HG02885 (cell line): ENCODE results near the gene ACOT7.

ENCODE experiments used
- ATAC-seq: cut with Tn5 transposase; IDR thresholded peaks from one replicate; pipeline ENCODE4 v1.9.1; 2021; ENCODE audit warnings: mild to moderate bottlenecking; ENCODE audit not compliant: unreplicated experiment, poor library complexity

Gene ACOT7

DNA sequence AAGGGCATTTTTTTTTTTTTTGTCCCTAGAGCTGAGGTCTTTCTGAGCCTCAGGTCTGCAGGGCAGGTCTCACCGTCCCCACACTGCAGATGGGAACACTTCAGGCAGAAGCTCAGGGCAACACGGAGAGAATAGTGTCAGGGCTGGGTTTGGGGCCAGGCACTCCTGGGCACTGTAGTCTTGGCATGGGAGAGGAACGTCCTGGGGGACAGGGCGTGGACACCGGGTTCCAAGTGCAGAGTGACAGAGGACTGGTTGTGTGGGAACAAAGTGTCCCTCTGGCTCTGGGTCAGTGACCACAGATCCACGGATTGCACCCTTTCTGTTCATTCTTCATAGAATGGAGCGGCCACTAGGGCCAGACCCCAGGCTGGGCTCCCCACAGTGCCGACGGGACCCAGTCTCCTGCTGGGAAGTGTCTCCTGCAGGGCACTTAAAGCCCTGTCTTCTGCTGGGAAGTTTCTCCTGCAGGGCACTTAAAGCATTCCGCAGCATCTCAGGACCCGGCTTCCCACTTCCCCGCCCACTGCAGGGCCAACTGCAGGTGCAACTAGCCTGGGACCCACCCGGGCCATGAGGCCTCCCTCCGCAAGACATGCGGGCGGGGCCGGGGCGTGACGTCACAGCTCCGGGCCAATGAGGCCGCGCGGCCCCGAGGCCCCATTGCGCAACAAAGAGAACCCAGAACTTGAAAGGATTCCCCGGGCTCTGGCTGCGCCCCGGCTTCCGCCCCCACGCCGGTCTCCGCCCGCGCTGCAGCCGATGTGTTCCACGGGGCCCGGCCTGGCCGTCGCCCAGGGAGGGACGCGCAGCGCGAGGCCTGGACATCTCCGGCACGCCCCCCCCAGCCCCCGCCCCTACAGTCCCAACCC, 133.8 kb downstream of the ACOT7 start:
- ATAC-seq = peak; percentile 56

DNA sequence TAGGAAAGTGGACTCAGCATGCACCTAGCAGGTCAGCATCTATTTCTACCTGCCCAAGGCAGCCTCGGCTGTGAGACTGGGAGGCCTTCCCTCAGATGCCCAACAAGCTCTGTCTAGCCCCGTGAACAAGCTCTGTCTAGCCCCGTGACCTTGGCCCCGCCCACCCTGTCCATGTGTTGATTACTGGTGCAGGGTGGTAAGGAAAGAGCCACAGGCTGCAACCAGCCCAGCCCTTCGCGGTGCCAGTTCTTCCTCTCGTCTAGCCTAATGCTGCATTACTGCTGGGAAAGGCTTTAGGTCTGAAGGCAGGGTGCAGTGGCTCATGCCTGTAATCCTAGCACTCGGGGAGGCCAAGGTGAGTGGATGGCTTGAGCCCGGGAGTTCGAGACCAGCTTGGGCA, 134.9 kb downstream of the ACOT7 start:
- no peak for ATAC-seq

DNA sequence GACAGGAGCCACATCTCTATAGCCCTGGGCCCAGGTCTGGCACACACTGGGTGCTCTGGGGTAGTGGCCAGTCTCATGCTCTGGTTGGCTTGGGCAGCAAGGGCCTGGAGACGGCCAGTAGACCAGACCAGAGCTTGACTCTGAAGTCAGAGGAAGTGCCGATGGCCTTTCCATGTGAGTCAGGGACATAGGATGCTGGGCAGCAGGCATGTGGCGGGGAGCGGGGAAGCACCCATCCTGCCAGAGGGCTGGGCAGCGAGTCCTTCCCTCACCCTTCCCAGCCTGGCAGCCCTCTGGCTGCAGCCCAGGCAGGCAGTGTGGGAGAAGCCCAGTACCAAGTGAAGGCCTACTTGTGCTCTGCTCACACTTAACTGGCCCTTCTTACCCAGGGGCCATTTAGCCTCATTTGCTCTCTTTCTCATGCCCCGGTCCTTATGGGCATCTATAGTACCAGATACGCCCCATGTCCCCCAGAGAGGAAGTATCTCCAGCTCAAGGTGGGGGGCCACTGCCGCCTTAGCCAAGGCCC, 136.0 kb downstream of the ACOT7 start:
- ATAC-seq = no peak

DNA sequence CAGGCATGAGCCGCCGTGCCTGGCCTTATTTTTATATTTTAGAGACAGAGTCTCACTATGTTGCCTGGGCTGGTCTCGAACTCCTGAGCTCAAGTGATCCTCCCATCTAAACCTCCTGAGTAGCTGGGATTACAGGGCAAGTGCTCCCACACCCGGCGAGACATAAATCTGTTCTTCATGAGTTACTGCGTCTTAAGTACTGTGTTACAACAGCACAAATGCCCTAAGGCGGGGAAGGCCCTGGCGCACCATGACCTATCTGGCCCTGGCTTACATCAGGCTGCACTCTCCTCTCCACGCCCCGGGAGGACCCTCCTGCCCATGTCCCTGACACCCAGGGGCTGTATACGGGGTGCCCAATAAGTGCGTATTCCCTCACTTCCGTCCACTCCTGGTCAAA, 136.9 kb downstream of the ACOT7 start:
- ATAC-seq = no peak

DNA sequence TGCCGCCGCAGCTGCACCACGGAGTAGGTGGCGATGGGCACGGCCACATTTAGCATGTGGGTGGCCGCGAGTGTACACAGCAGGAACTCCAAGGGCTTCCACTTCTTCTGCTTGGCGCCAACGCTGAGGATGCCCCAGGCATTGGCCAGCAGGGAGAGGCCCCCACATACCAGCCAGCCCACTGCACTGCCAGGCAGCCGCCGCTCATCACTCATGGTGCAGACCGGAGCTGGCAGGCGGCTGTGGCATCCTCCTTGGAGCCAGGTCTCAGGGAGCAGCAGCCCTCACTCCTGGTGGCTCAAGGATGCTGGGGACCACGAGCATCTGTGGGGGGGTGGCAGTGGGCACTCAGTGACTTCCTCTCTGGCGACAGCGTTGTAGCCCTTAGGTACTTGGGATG, 138.9 kb downstream of the ACOT7 start:
- ATAC-seq = no peak

DNA sequence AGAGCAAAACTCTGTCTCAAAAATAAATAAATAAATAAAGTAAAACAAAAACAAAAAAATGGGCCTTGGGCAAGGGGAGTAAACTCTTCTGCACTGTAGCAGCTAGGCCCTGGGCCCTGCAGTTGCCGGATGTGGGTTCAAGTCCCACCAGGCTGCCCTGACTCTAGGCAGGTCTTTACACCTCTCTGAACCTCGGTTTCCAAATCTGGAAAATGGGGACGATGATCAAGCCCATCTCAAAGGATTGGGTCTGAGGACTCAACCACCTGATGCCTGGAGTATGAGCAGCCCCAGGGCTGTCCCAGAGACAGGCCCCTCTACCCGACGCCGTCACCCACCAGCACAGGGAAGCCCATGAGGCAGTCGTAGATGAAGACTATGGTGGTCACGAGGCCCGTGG, 140.2 kb downstream of the ACOT7 start:
- ATAC-seq = no peak

DNA sequence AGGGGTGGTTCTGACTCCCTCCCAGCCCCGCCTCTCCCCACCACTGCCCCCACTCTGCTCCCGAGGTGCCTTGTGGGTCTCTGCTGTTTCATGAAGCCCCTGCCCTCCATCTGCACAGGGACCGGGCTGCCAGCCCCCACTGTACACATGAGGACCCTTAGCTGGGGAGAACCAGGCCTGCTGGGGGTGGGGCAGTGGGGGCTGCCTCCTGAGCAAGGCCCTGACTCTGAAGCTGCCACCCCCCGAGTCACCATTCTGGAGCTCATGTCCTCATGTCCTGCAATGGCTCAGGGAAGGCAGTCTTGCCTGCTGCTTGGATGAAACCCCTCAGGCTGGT, 141.2 kb downstream of the ACOT7 start:
- ATAC-seq = no peak

DNA sequence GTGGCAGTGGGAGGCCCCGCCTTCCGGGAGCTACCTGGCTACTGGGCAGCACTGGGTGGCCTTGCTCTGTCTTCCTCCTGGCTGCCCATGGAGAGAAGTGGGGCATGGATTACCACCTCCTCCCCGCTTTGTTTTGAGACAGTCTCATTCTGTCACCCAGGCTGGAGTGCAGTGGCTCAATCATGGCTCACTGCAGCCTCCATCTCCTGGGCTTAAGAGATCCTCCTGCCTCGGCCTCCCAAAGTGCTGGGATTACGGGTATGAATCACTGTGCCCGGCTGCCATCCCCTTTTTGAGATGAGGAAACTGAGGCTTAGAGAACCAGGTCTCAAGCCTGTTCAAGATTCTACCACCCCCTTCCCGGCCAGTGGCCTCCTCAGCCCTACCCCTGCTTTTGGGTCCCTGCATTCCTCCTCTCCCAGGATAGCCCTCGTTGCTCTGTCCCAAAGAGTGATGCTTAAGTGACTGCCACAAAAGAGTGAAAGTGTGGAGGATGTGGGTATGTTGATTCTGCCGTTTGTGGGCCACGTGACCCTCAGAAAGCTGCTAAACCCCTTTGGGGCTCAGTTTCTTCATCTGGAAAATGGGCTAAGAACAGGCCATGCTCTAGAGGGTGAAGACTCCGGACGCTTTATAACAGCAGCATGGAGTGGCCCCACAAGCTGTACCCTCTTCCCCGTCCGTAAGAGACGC, 141.7 kb downstream of the ACOT7 start:
- no peak for ATAC-seq

DNA sequence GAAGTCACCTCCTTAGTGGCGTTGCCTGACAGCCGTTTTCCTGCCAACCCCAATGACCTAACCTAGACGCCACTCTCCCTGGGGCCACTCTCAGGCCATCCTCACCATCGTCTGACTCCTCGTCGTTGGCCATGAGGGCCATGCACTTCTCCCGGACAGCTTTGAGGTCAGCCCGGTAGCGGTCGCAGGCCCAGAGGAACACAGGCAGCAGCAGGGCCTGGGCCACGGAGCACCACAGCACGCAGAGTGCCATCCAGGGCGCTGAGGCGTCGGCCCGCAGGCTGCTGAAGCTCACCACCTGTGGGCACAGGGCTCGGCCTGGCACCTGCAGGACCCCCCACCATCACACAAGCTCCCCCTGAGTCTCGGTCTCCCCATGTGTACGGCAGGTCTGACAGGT, 142.3 kb downstream of the ACOT7 start:
- no peak for ATAC-seq

DNA sequence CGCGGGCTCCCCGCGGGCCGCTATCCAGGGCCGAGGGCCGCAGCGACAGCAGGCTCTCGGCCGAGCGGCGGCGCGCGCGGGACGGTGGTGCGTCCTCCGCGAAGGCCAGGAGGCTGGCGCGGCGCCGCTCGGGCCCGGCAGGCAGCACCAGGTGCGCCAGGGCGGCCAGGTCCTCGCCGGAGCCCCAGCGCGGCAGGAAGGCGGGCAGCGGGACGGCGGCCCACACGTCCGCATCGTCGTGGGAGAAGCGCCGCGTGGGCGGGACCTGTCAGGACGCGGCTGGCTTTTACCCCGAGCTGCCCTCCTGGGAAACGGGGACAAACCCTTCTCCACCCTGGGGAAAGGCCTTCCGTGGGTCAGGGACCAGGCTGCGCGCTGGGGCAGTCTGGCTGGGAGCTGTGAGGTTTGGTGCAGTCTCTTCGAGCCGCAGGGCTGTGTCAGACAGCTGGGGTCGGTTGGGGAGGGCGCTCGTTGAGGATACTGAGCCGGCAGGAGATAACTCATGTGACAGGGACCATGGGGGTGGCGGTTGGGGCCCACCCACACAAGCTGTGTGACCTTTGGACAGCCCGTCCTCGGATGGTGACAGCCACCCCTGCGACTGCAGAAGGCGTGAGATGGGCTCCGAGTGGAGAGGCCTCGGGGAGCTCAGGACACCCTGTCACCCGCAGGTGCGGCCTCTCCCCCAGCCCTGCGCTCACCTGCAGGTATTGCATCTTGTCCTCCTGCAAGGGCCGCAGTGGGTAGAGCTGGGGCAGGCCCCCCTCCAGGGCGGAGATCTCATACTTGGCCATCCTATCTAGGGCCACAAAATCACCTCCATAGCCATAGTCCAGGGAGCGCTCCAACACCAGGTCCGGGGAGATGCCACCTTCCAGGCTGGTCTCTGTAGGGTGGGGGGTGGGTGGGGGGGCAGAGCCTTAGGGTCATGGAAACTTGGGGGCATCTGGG, 143.6 kb downstream of the ACOT7 start:
- ATAC-seq = no peak

DNA sequence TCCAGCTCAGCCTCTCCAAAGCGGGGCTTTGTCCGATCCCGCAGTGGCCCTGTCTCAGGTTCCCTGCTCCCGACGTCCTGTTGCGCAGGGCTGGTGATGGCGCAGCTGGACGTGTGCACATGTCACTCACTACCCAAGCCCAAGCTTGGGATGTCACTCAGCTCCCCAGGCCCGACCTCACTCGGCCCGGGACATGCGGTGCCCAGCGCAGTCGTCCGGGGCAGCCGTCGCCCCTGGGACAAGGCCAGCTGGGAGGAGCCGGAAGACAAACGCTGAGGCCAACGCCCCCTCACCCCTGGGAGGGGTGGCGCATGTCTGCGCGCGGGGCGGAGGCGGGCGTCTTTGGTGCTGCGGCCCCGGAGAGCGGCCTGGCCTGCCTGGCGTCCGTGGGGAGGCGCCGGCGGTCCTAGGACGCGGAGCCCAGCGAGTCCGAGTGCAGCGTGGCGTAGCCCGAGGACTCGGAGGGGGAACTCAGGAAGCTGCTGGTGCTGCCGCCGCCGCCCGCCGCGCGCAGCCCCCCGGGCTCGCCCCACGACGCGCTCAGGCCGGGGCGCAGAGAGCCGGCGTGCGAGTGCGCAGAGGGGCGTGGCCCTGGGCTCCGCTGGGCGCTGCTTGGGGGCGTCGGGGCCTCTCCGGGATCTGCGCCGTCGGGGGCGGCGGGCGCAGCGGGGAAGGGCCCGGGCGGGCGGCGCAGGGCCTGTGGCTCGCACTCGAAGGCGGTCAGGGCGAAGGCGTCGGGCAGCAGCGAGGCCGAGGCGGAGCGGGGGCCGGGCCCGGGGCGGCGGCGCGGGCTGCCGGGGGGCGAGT, 144.4 kb downstream of the ACOT7 start:
- ATAC-seq = no peak

DNA sequence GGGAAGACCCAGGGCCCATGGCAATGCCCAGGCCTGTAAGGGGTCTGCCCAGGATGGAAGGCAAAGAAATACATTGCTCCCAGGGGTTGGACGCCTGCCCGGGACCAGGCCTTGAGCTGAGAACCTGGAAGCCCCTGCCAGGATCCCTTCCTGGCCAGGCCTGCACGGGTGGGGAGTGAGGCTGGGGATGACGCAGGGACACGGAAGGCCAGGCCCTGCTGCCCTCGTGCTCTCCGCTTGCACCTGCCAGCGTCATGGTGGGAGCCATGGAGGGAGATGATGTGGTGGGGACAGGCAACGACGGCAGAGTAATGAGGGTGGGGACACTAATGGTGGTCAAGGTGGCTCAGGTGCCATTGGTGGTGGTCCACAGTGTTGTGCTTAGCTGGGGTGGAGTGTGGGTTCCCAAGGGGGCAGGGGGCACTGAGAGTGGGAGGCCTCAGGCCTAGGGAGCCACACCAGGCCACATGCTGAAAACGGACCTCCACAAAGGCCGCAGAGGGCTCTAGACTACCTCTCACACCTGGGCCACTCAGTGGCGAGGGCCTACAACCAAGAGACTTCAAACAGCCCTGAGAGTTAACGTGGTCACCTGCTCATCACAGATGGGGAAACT, 145.3 kb downstream of the ACOT7 start:
- no peak for ATAC-seq

DNA sequence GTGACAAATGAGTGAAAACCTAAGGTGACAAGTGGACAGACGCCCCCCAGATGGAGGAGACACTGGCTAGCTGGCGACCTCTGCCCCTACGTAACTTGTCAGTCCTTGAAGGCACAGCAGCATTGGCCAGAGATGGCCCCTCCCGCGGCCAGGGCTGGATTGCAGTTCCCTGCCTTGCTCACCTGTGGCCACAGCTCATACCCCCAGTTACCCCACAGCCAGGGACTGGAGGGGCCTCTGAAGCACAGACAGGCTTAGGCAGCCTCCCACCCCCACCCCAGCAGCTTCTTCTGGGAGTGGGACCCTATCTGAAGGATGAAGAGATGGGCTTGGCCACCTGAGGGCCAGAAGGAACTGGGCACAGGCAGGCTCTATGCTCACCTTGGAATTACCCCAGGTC, 145.9 kb downstream of the ACOT7 start:
- ATAC-seq = no peak

DNA sequence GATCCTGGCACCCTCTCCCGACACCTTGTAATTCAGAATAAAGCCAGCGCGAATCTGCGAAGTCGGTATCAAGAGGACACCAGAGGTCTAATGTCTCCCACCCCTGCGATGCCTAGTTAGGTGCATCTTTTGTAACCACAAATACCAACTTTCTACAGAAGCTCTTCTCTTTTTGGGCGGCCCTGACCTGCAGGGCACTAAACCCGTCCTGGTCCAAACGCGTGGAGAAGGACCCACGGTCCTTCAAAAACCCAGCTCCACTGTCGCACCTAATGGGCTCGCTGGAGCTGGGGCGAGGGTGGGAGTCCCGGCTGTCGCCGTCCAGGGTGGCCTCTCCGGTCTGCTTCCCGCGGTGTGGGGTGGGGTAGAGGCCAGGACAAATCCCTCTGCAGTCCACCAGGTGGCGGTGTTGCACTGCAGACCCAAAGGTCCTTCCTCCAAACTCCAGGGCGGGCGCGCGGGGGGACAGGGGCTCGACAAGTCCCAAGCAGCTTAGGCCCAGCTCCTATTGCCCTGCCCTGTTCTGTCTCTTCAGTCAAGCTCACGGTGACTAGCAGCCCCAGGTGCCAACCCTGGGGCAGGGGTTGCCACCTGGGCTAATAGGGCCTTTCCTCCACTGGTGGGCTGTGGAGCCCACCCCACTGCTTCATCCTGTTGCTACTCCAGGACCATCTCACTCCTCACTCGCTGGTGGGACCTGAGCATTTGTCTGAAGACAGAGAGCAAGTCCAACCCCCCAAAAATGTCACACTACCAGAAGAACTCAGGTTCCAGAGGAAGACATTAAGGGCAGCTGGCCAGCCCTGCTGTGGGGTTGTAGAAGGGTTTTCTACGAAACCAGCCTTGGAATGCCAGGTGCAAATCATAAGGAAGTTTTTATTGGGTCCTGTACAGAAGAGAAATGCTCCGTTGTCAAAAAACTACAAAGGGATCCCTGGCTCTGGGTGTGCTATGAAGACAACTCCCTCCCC, 146.8 kb downstream of the ACOT7 start:
- ATAC-seq = peak; percentile 44

DNA sequence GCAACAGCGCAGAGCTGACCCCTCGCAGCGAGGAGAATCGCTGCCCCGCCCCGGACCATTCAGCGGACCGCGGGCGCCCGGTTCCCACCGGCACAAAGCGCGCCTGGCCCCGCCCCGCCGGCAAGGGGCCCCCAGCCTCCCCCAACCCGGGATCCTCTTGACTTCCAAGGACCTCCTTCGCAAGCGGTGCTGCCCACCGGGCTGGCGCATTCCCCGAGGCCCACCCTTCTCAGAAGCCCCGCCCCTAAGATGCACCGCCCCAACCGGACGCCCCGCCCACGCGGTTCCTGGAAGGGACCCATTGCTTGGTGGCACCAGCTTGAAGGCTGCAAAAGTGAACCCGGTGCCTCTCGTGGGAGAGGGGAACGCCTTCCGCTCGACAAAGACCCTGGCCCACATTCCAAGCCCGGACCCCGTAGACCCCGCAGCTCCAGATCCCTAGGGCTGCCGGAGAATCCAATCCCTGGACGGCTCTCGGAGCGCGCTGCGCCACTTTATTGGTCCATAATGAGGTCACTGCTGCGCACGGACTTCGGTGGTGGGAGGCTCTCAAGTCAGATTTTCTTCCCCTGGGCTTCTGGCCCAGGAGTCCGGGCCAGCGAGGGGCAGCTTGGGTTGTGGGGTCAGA, 147.6 kb downstream of the ACOT7 start:
- no peak for ATAC-seq

DNA sequence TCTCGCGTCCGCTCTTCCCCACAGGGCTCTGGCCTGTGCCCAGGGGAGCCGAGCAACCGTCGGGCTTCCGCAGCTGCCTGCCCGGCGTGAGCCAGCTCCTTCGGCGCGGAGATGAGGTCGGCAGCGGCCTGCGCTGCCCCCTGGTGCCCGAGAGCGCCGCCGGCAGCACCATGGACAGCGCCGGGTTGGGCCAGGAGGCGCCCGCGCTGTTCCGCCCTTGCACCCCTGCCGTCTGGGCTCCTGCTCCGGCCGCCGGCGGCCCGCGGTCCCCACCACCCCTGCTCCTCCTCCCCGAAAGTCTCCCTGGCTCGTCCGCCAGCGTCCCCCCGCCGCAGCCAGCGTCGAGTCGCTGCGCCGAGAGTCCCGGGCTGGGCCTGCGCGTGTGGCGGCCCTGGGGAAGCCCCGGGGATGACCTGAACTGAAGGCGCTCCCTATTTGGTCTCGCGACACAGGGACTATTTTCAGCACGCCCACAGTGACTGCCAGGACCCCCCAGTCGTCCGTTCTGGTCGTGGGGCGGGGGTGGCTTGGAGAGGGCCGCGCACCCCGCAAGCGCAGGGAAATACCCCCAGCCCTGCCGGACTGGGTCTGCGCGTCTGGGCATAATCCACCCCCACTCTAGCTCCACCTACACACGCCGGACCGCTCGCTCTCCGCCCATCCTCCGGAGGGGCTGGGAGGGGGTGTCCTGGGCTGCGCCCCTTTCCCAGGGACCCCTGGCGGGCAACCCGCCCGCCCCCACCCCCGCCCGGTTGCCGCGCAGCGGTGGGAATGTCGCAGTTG, 148.3 kb downstream of the ACOT7 start:
- ATAC-seq = no peak

DNA sequence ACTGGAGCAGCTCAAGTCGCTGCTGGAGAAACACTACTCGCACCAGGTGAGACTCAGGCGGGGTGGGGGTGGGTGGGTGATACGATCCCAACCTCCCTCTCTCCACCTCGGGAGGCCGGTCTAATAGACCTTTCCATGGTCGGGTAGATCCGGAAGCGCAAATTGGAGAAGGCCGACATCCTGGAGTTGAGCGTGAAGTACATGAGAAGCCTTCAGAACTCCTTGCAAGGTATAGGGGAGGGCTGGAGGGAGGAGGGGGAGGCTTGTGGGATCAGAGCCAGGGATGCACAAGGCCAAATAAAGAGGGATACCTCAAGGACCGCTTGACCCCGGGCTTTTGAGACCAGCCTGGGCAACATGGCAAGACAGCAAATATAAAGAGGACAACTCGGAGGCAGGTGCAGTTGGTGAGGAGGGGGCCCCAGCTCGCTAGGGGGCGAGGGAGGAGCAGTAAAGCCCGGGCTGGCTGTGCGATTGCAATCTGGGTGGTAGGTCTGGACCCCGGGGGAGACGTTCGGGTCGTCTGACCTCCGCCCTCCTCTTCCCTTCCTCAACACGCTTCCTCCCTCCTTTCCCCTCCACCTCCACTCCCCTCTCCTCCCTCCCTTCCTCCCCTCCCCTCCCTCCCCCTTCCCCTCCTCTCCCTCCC, 149.0 kb downstream of the ACOT7 start:
- no peak for ATAC-seq
